ENCODE measurements around the gene PDZD7.
A peak's percentile ranks its signal among the peaks of the same experiment; 100 is the strongest.

The PDZD7 gene

GRCh38 chr10:101063050-101063525, 32.2 kb upstream of the PDZD7 start:
- POLR2A ChIA-PET: no interaction called here
- H3K36me3 ChIP-seq (ENCODE audit: control insufficient read depth in 2 of 2, insufficient read depth in 1 of 2, low read length in 2 of 2): no peaks in the 10 kb centered on the region; a peak in 1 of 3 replicates
- CTCF ChIA-PET: interaction anchor here (0.7 to 2.1 kb wide), 5 partner anchors 8 to 30 kb away, joined by 3 to 9 read pairs (median 5); no protein-coding TSS in a partner anchor
- H3K9me3 ChIP-seq (ENCODE audit: control insufficient read depth, insufficient read depth, low read depth, low read length): no peaks in the 10 kb centered on the region
- H3K27ac ChIP-seq (ENCODE audit: extremely low read depth, low read depth, low read length): no peak overlapping the region; the same call in 1 of the 2 replicates
- no peak overlapping the region for H3K4me3 ChIP-seq (ENCODE audit: low read depth, low read length)
- H3K4me1 ChIP-seq (ENCODE audit: control insufficient read depth, insufficient read depth, low read length): peaks cover 22% of the 10 kb centered on the region
- TF ChIP-seq SCRT1 (tag by site-specific recombination; IDR thresholded peaks at IDR 0.05; ENCODE audit: borderline replicate concordance): no peak
- TF ChIP-seq ZNF239 (tag by site-specific recombination; IDR thresholded peaks at IDR 0.05): no peak
- TF ChIP-seq ZNF211 (tag by site-specific recombination; IDR thresholded peaks at IDR 0.05; ENCODE audit: low read depth): no peak
- TF ChIP-seq YY1 (tag by site-specific recombination; IDR thresholded peaks at IDR 0.05): no peak
- no peak for TF ChIP-seq ZNF791 (tag by site-specific recombination; IDR thresholded peaks at IDR 0.05)
- TF ChIP-seq ZNF324 (tag by site-specific recombination; IDR thresholded peaks at IDR 0.05): no peak
- no peak for TF ChIP-seq ZIC2 (tag by site-specific recombination; IDR thresholded peaks at IDR 0.05)
- TF ChIP-seq TCF7L2 (IDR thresholded peaks at IDR 0.05; ENCODE audit: borderline replicate concordance, low read depth, low read length): no peak
- no peak for TF ChIP-seq OVOL3 (tag by site-specific recombination; IDR thresholded peaks at IDR 0.05)
- TF ChIP-seq KLF8 (tag by site-specific recombination; IDR thresholded peaks at IDR 0.05): no peak
- 0 out of 2 replicates have a peak, but pooled peaks have one; percentile 5 for TF ChIP-seq EGR2 (tag by site-specific recombination; IDR thresholded peaks at IDR 0.05; ENCODE audit: low read depth)
- TF ChIP-seq ZNF548 (tag by site-specific recombination; IDR thresholded peaks at IDR 0.05): no peak
- TF ChIP-seq ZNF658 (tag by site-specific recombination; IDR thresholded peaks at IDR 0.05): no peak
- TF ChIP-seq ZNF214 (tag by site-specific recombination; IDR thresholded peaks at IDR 0.05; ENCODE audit: borderline replicate concordance): no peak
- TF ChIP-seq HIC1 (tag by site-specific recombination; IDR thresholded peaks at IDR 0.05): no peak
- TF ChIP-seq ZBTB10 (tag by site-specific recombination; IDR thresholded peaks at IDR 0.05): no peak
- TF ChIP-seq ZFHX2 (tag by site-specific recombination; conservative IDR thresholded peaks at IDR 0.05): peak; percentile 34; the same call in 1 of the 2 replicates
- no peak for TF ChIP-seq PRDM2 (tag by site-specific recombination; IDR thresholded peaks at IDR 0.05; ENCODE audit: borderline replicate concordance)
- TF ChIP-seq ZNF404 (tag by site-specific recombination; IDR thresholded peaks at IDR 0.05): no peak
- TF ChIP-seq ZBTB26 (tag by site-specific recombination; optimal IDR thresholded peaks at IDR 0.05): no peak
- no peak for TF ChIP-seq ZNF202 (tag by site-specific recombination; IDR thresholded peaks at IDR 0.05; ENCODE audit: borderline replicate concordance)
- TF ChIP-seq PATZ1 (tag by site-specific recombination; IDR thresholded peaks at IDR 0.05): peak; percentile 28; the same call in 1 of the 2 replicates
- TF ChIP-seq ZNF610 (tag by site-specific recombination; IDR thresholded peaks at IDR 0.05; ENCODE audit: borderline replicate concordance): no peak
- TF ChIP-seq ZNF571 (tag by site-specific recombination; IDR thresholded peaks at IDR 0.05): no peak
- TF ChIP-seq ZBTB20 (tag by site-specific recombination; IDR thresholded peaks at IDR 0.05): peak; percentile 77
